GM19372 (cell line): ENCODE results near the gene CNR1.
"Not testable (repeated sequence)": the region's sequence is repeated elsewhere in the genome, so short reads cannot be mapped to it uniquely, and the experiment has no call there.

ENCODE experiments used
- ATAC-seq: cut with Tn5 transposase; IDR thresholded peaks from one replicate; pipeline ENCODE4 v1.9.1; 2021; ENCODE audit warnings: mild to moderate bottlenecking, low read depth, moderate library complexity; ENCODE audit not compliant: unreplicated experiment

The CNR1 gene

GRCh38 chr6:88165844-88166492 lies at the start of gene CNR1:
CNR1 (minus strand) TSS chr6:88166347; CDS start chr6:88145274, 21,073 bp downstream.
- peak; percentile 51 for ATAC-seq

GRCh38 chr6:88211446-88211845 lies 45.3 kb upstream of the CNR1 start:
- ATAC-seq: no peak

GRCh38 chr6:88209301-88209700 lies 43.2 kb upstream of the CNR1 start:
- no peak for ATAC-seq

GRCh38 chr6:88208726-88209125 lies 42.6 kb upstream of the CNR1 start:
- ATAC-seq: no peak

- not testable (repeated sequence) for ATAC-seq
These were observed 35.6 kb upstream of the CNR1 start for GRCh38 chr6:88201734-88202133.

- no peak for ATAC-seq
These were observed 18.8 kb upstream of the CNR1 start for GRCh38 chr6:88184921-88185320.

GRCh38 chr6:88183471-88183870 lies 17.3 kb upstream of the CNR1 start:
- ATAC-seq: no peak

- peak; percentile 65 for ATAC-seq
These were observed 13.5 kb upstream of the CNR1 start for GRCh38 chr6:88179692-88180091.

- no peak for ATAC-seq
These were observed 11.9 kb upstream of the CNR1 start for GRCh38 chr6:88177961-88178464.

- ATAC-seq: no peak
These were observed 8.8 kb upstream of the CNR1 start for GRCh38 chr6:88174906-88175305.

GRCh38 chr6:88171312-88171711 lies 5.2 kb upstream of the CNR1 start:
- ATAC-seq: no peak

GRCh38 chr6:88168362-88168761 lies 2.2 kb upstream of the CNR1 start:
- ATAC-seq: no peak

- ATAC-seq: peak; percentile 18
These were observed 1.3 kb upstream of the CNR1 start for GRCh38 chr6:88167352-88167937.

GRCh38 chr6:88166493-88167351 lies 575 bp upstream of the CNR1 start:
- peak; percentile 32 for ATAC-seq

GRCh38 chr6:88165087-88165843 lies 882 bp downstream of the CNR1 start:
- ATAC-seq: no peak

GRCh38 chr6:88164061-88164460 lies 2.1 kb downstream of the CNR1 start:
- no peak for ATAC-seq

GRCh38 chr6:88163616-88164015 lies 2.5 kb downstream of the CNR1 start:
- no peak for ATAC-seq

- no peak for ATAC-seq
These were observed 4.2 kb downstream of the CNR1 start for GRCh38 chr6:88161940-88162339.

- no peak for ATAC-seq
These were observed 9.0 kb downstream of the CNR1 start for GRCh38 chr6:88157106-88157505.

- ATAC-seq: no peak
These were observed 20.7 kb downstream of the CNR1 start for GRCh38 chr6:88145298-88145963.
